AG10803 (cell line): ENCODE results near the gene HOXB8.

ENCODE experiments used
- DNase-seq: peaks from one replicate; pipeline ENCODE4 v3.0.0; 2010; ENCODE audit warnings: low read depth
- H3K4me3 ChIP-seq: 2 replicates; pipeline ENCODE4 v1.5.1; 2011; ENCODE audit warnings: mild to moderate bottlenecking, low read length, control low read depth
- CTCF ChIP-seq: conservative IDR thresholded peaks from 2 replicates; pipeline ENCODE4 v1.5.1; 2011; ENCODE audit warnings: mild to moderate bottlenecking, low read length, control low read depth, inconsistent platforms

The HOXB8 gene

GRCh38 chr17:48625495-48626244, 10.6 kb upstream of the HOXB8 start:
- TF ChIP-seq CTCF = no peak
- peak overlapping the region; percentile 69 for H3K4me3 ChIP-seq
- DNase-seq = no peak

DNA sequence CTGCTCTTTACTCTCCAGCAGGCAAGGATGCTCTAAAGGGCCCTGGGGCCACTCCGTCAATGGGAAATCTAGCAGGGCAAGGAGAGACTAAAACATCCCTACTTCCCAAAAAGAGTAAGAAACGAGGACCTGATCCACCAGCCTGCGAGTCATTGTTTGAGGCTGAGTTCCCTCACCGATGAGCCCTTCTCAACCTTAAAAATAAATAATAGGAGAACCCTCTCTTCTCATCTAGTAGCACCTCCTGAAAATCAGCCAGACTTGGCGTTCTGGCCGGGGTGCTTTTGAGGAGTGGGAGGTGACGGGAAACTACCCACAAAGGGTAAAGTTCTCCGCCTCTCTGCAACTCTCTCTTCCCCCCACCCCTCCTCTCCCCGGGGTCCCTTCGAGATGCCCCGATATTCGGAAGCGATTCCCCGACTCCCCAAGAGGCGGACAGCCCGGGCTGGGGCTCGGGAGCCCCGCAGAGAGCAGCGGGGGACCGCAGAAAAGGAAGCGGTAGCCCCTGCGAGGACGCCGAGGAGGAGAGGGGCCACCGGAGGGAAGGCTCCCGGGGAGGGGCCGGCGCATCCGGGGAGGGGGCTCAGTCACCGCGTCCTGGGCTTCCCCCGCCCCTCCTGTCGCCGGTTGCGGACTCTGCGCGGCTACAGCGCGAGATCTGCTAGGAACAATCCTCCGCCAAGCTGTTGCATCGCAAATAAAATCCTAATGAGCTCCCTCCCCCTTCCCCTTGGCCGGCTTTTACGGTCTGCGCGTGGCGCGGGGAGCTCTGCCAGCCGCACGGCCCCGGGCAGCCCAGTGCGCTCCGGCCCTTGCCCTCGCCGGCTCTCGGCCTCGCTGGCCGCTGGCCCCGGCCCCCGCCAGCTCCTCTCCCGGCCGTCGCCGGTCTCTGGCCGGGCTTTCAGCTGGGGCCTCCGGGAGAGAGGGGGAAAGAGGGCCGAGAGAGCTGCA, 9.7 kb upstream of the HOXB8 start:
- peak overlapping the region; percentile 69 for H3K4me3 ChIP-seq
- peak; percentile 47 for DNase-seq
- TF ChIP-seq CTCF = no peak

DNA sequence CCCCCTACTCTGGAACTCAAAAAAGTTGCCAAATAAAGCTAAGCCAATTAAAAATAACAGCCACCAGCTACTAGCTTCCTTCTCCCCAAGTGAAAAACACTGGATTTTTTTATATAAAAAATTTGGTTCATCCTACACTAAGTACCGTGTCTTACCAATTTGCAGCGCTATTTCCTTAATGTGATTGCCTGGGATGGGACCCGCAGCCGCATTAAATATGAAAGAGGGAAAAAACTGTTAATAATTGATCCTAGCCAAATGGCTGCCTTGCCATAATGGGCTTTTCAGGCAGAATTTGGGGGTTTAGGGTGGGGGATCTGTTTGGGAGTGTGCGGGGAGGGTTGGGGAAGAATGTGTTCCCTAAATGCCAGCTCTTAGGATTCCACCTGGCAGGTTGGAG, 9.0 kb upstream of the HOXB8 start:
- H3K4me3 ChIP-seq = peak overlapping the region; percentile 69
- TF ChIP-seq CTCF = no peak
- DNase-seq = no peak

DNA sequence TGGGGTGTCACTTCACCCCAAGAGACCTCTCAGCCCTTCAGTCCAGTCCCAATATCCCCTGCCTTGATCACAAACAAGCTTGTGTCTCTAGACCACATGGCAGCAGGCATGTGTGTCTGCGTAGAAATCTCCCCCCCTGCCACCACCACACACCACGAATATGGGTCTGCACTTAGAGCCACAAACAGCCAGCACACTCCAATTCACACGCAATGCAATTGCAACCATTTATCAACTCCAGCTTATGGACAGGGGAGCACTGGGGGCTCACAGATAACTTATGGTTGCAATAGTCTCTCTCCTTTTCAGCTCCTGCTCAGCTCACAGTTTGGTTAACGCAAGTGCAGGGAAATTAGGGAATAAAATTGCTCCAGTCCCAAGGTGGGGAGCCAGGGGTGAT, 8.5 kb upstream of the HOXB8 start:
- no peak for TF ChIP-seq CTCF
- DNase-seq = no peak
- no peak overlapping the region for H3K4me3 ChIP-seq

DNA sequence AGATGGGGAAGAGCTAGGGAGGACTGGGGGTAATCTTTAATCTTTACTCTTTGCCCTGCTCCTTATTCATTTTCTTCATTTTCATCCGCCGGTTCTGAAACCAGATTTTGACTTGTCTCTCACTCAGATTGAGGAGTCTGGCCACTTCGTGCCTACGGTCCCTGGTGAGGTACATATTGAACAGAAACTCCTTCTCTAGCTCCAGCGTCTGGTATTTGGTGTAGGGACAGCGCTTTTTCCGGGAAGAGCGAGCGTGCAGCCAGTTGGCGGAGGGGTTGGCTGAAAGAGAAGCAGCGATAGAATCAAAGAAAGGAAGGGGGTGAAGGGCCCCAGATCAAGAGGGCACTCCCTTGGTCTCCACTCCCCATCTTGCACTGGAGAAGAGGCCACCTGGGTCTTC, 7.8 kb upstream of the HOXB8 start:
- H3K4me3 ChIP-seq = no peak overlapping the region
- DNase-seq = no peak
- no peak for TF ChIP-seq CTCF

GRCh38 chr17:48621410-48622392, 6.6 kb upstream of the HOXB8 start:
- no peak overlapping the region for H3K4me3 ChIP-seq
- DNase-seq = no peak
- TF ChIP-seq CTCF = no peak
